ENCODE results near the gene DDX5. TPM values are rescaled to one million over a fixed set of nuclear protein-coding genes. Genes with fewer than 3 reads are reported as not detected.

DDX5 gene
- total RNA-seq, 1 experiment from 2014 or later, result 402 TPM

DNA sequence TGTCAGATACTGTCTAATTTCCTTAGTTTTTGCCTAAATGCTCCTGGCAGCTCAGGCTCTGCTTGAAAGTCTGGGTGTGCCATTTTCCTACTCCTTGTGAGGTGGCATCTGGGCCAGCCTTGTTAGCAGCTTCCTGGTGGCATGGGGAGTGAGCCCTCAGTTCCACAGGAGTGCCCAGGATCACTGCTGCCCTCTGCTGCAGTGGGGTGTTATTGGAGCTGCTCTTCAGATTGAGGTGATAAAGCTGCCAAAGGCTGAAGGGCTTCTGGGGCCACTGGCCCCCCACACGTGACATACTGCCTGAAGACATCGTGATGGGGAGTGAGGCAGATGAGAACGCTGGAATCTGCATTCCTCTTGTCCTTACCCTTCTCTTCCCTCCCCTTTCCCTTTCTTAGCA lies 28.1 kb upstream of the DDX5 start:
- no peak overlapping the region for H3K4me3 ChIP-seq
- H3K36me3 ChIP-seq (ENCODE audit: low read depth), result peaks cover 59% of the 10 kb centered on the region
- H3K4me2 ChIP-seq, result no peak overlapping the region
- intact Hi-C loops (cut with micrococcal nuclease; ENCODE audit: unreplicated experiment), result no loop called here
- BruUV-seq (replicated peaks), result no TSS peak
- no peaks in the 10 kb centered on the region for H3K4me1 ChIP-seq (replicated peaks; ENCODE audit: insufficient read depth)
- TF ChIP-seq, protein P1, sequence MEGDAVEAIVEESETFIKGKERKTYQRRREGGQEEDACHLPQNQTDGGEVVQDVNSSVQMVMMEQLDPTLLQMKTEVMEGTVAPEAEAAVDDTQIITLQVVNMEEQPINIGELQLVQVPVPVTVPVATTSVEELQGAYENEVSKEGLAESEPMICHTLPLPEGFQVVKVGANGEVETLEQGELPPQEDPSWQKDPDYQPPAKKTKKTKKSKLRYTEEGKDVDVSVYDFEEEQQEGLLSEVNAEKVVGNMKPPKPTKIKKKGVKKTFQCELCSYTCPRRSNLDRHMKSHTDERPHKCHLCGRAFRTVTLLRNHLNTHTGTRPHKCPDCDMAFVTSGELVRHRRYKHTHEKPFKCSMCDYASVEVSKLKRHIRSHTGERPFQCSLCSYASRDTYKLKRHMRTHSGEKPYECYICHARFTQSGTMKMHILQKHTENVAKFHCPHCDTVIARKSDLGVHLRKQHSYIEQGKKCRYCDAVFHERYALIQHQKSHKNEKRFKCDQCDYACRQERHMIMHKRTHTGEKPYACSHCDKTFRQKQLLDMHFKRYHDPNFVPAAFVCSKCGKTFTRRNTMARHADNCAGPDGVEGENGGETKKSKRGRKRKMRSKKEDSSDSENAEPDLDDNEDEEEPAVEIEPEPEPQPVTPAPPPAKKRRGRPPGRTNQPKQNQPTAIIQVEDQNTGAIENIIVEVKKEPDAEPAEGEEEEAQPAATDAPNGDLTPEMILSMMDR (conservative IDR thresholded peaks at IDR 0.05), result peak; percentile 40; the same call in 1 of the 2 replicates
- TF ChIP-seq EZH2 (IDR thresholded peaks at IDR 0.05; ENCODE audit: low read depth), result no peak
- no peaks in the 10 kb centered on the region for H3K9me3 ChIP-seq (ENCODE audit: insufficient read depth, low read depth)
- ChIA-PET POLR2A (ENCODE audit: unreplicated experiment) (no interaction called here), CTCF (no interaction called here)
- no peaks in the 10 kb centered on the region for H3K27me3 ChIP-seq (ENCODE audit: insufficient read depth, low read depth)
- H2AFZ ChIP-seq, result no peak overlapping the region
- H3K79me2 ChIP-seq (ENCODE audit: low read depth), result no peaks in the 10 kb centered on the region
- peaks cover 75% of the 10 kb centered on the region; the same call in 1 of the 2 replicates for H3F3A ChIP-seq (ENCODE audit: insufficient read depth, low read depth)
- H3K27ac ChIP-seq, result no peak overlapping the region
- H3K9me2 ChIP-seq (ENCODE audit: insufficient read depth), result no peaks in the 10 kb centered on the region
- DNase-seq, result peak in 1 of 2 experiments; percentile 20
- peaks cover 2% of the 10 kb centered on the region; the same call in 1 of the 2 replicates for H4K20me1 ChIP-seq (ENCODE audit: insufficient read depth)

DNA sequence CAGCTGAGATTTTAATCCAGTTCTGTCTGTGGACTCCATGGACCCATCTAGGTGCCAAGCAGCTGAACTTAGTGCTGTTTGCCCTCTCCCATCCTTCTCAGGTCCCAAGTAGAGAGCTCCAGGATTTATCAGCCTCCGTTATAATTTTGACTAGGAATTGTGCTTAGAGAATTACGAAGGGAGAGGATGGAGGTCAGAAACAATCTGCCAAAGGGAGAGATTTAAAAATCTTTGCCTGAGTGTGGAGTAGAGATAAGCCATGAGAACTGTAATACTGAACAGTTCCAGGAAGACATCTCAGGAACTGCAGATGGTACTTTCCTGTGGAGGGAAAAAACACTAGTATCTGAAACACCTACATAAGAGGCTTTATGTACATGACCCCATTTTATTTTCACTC lies 27.7 kb upstream of the DDX5 start:
- Histone ChIP-seq H2AFZ (no peak overlapping the region), H3K4me3 (no peak overlapping the region), H3K79me2 (ENCODE audit: low read depth) (no peaks in the 10 kb centered on the region), H3K27ac (no peak overlapping the region), H3K4me2 (no peak overlapping the region), H3K27me3 (ENCODE audit: insufficient read depth, low read depth) (no peaks in the 10 kb centered on the region), H3F3A (ENCODE audit: insufficient read depth, low read depth) (peaks cover 71% of the 10 kb centered on the region; the same call in 1 of the 2 replicates), H4K20me1 (ENCODE audit: insufficient read depth) (peaks cover 2% of the 10 kb centered on the region; the same call in 1 of the 2 replicates), H3K4me1 (replicated peaks; ENCODE audit: insufficient read depth) (no peaks in the 10 kb centered on the region), H3K9me2 (ENCODE audit: insufficient read depth) (no peaks in the 10 kb centered on the region), H3K36me3 (ENCODE audit: low read depth) (peaks cover 64% of the 10 kb centered on the region), H3K9me3 (ENCODE audit: insufficient read depth, low read depth) (no peaks in the 10 kb centered on the region)
- CTCF ChIA-PET, result no interaction called here
- DNase-seq, result no peak
- intact Hi-C loops (cut with micrococcal nuclease; ENCODE audit: unreplicated experiment), result no loop called here
- BruUV-seq (replicated peaks), result no TSS peak
- POLR2A ChIA-PET (ENCODE audit: unreplicated experiment), result no interaction called here
- TF ChIP-seq, protein P1 (conservative IDR thresholded peaks at IDR 0.05), result no peak

DNA sequence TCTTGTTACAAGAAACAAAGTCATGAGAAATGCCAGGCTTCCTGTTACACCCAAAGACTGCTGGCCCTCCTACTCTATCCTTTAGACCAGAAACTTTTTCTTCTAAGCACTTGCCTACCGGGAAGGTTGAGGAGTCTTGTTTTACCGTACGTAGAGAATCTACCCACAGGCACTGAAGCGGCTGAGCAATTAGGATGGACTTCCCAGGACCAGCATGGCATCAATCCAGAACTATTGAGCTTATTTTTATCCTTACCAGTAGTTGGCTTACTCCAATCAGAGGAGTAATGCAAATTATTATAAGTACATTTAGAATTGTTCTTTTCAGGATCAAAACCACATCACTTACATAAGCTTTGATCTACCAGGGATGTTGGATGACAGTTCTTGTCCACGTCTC lies 26.3 kb upstream of the DDX5 start:
- POLR2A ChIA-PET (ENCODE audit: unreplicated experiment), result no interaction called here
- no peak overlapping the region for H3K4me2 ChIP-seq
- intact Hi-C loops (cut with micrococcal nuclease; ENCODE audit: unreplicated experiment), result no loop called here
- TF ChIP-seq, protein P1 (conservative IDR thresholded peaks at IDR 0.05), result no peak
- TF ChIP-seq EZH2 (IDR thresholded peaks at IDR 0.05; ENCODE audit: low read depth), result no peak
- H3K36me3 ChIP-seq (ENCODE audit: low read depth), result peaks cover 60% of the 10 kb centered on the region
- H3K27me3 ChIP-seq (ENCODE audit: insufficient read depth, low read depth), result no peaks in the 10 kb centered on the region
- no peak overlapping the region for H3K4me3 ChIP-seq
- H2AFZ ChIP-seq, result no peak overlapping the region
- peaks cover 63% of the 10 kb centered on the region; the same call in 1 of the 2 replicates for H3F3A ChIP-seq (ENCODE audit: insufficient read depth, low read depth)
- no TSS peak for BruUV-seq (replicated peaks)
- H3K9me2 ChIP-seq (ENCODE audit: insufficient read depth), result no peaks in the 10 kb centered on the region
- H3K79me2 ChIP-seq (ENCODE audit: low read depth), result no peaks in the 10 kb centered on the region
- no peak for DNase-seq
- no peaks in the 10 kb centered on the region for H3K9me3 ChIP-seq (ENCODE audit: insufficient read depth, low read depth)
- no peak overlapping the region for H3K27ac ChIP-seq
- H4K20me1 ChIP-seq (ENCODE audit: insufficient read depth), result peaks cover 2% of the 10 kb centered on the region; the same call in 1 of the 2 replicates
- CTCF ChIA-PET, result interaction anchor here (0.5 kb wide), 1 partner anchor 70 kb away, joined by 3 read pairs; no protein-coding TSS in a partner anchor
- H3K4me1 ChIP-seq (replicated peaks; ENCODE audit: insufficient read depth), result no peaks in the 10 kb centered on the region

All from PC-9 (cell line).